CD4-positive, alpha-beta T cell treated with Interleukin-10 for 1 hour (primary cell): Measurements from ENCODE around the gene DCBLD1.

Experiments
- DNase-seq: peaks from one replicate; pipeline ENCODE4 v3.0.0-alpha.2; 2020

DCBLD1 gene

GRCh38 chr6:117561128-117561527 is 78.7 kb downstream of the DCBLD1 start:
- DNase-seq: no peak

GRCh38 chr6:117564681-117565080 is 82.2 kb downstream of the DCBLD1 start:
- no peak for DNase-seq

- no peak for DNase-seq
These were observed 85.8 kb downstream of the DCBLD1 start for GRCh38 chr6:117568247-117568646.

- no peak for DNase-seq
These were observed 86.4 kb downstream of the DCBLD1 start for GRCh38 chr6:117568831-117569410.

GRCh38 chr6:117573006-117573680 is 90.7 kb downstream of the DCBLD1 start:
- no peak for DNase-seq

GRCh38 chr6:117574198-117574597 is 91.7 kb downstream of the DCBLD1 start:
- DNase-seq: no peak

GRCh38 chr6:117585647-117586046 is 103.2 kb downstream of the DCBLD1 start:
- no peak for DNase-seq

GRCh38 chr6:117590447-117590846 is 108.0 kb downstream of the DCBLD1 start:
- no peak for DNase-seq

- no peak for DNase-seq
These were observed 108.9 kb downstream of the DCBLD1 start for GRCh38 chr6:117591405-117591804.

GRCh38 chr6:117592983-117593759 is 110.7 kb downstream of the DCBLD1 start:
- no peak for DNase-seq

GRCh38 chr6:117595099-117595923 is 112.8 kb downstream of the DCBLD1 start:
- DNase-seq: no peak

- no peak for DNase-seq
These were observed 115.3 kb downstream of the DCBLD1 start for GRCh38 chr6:117597755-117598154.
